ENCODE measurements around the gene PTPN12.
"Not testable (repeated sequence)": the region's sequence is repeated elsewhere in the genome, so short reads cannot be mapped to it uniquely, and the experiment has no call there.

The PTPN12 gene

GRCh38 chr7:77580762-77581350 is 43.8 kb downstream of the PTPN12 start:
- DNase-seq, result no peak

GRCh38 chr7:77587272-77587671 is 50.2 kb downstream of the PTPN12 start:
- DNase-seq, result no peak

- no peak for DNase-seq
Observed at GRCh38 chr7:77600952-77601351, 63.9 kb downstream of the PTPN12 start.

- no peak for DNase-seq
Observed at GRCh38 chr7:77606562-77606961, 69.5 kb downstream of the PTPN12 start.

- no peak for DNase-seq
Observed at GRCh38 chr7:77619314-77619713, 82.2 kb downstream of the PTPN12 start.

- DNase-seq, result no peak
Observed at GRCh38 chr7:77626586-77627308, 89.7 kb downstream of the PTPN12 start.

GRCh38 chr7:77627309-77627676 is 90.2 kb downstream of the PTPN12 start:
- no peak for DNase-seq

GRCh38 chr7:77629797-77630196 is 92.7 kb downstream of the PTPN12 start:
- no peak for DNase-seq

- no peak for DNase-seq
Observed at GRCh38 chr7:77631820-77632219, 94.7 kb downstream of the PTPN12 start.

GRCh38 chr7:77644774-77645173 is 107.7 kb downstream of the PTPN12 start:
- DNase-seq, result no peak

- DNase-seq, result no peak
Observed at GRCh38 chr7:77648742-77649338, 111.7 kb downstream of the PTPN12 start.

GRCh38 chr7:77649716-77650349 is 112.7 kb downstream of the PTPN12 start:
- DNase-seq, result no peak

- DNase-seq, result no peak
Observed at GRCh38 chr7:77651575-77652162, 114.6 kb downstream of the PTPN12 start.

GRCh38 chr7:77652826-77653225 is 115.7 kb downstream of the PTPN12 start:
- DNase-seq, result not testable (repeated sequence)

- DNase-seq, result no peak
Observed at GRCh38 chr7:77653572-77653971, 116.5 kb downstream of the PTPN12 start.

- no peak for DNase-seq
Observed at GRCh38 chr7:77655356-77655755, 118.3 kb downstream of the PTPN12 start.

- no peak for DNase-seq
Observed at GRCh38 chr7:77655836-77656455, 118.9 kb downstream of the PTPN12 start.

- no peak for DNase-seq
Observed at GRCh38 chr7:77657427-77658224, 120.5 kb downstream of the PTPN12 start.

- DNase-seq, result no peak
Observed at GRCh38 chr7:77658928-77659327, 121.8 kb downstream of the PTPN12 start.

- no peak for DNase-seq
Observed at GRCh38 chr7:77661816-77662215, 124.7 kb downstream of the PTPN12 start.

- DNase-seq, result no peak
Observed at GRCh38 chr7:77662869-77663268, 125.8 kb downstream of the PTPN12 start.

- DNase-seq, result no peak
Observed at GRCh38 chr7:77664715-77665114, 127.6 kb downstream of the PTPN12 start.

All from CD4-positive, alpha-beta T cell treated with Interleukin-15 for 1 hour (primary cell).